CD4-positive, alpha-beta T cell treated with Interleukin-4 for 1 hour (primary cell): ENCODE results near the gene HSPA12A.

Experiments used
- DNase-seq, 2 donors: peaks; one replicate each; pipeline ENCODE4 v3.0.0-alpha.2; 2020 to 2022

HSPA12A gene

DNA sequence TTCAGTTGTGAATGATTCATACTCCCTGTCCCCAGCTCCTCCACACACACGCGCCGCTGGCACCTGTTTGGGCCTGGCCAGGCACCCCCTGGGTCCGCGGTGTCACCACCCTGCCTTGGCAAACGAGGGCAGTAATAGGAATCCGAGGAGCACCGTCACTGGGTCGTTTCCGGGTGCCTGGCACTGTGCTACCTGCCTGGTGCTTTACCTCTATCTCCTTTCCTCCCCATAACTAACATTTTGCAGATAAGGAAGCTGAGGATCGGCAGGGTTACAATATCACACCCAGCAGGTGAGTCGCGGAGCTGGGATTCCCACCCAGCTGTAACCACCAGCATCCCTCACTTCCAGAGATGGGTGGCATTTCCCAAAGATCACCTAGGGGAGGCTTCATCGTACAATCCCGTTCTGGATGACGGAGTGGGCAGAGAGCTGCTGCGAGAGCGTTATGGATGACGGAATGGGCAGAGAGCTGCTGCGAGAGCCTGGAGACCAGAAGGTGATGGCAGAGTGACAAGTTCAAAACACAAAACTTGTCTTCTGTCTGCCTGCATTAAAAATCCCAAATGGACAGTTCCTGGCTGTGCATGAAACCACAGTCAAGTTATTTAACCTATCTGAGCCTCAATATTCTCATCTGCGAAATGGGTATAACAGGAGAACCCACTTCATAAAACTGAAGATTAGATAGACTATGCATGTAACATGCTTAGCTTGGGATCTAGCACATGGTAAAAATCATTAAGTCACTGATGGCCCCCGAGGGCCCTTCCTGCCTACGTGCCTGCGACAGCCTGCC lies 1.1 kb upstream of the HSPA12A start:
- DNase-seq: no peak

DNA sequence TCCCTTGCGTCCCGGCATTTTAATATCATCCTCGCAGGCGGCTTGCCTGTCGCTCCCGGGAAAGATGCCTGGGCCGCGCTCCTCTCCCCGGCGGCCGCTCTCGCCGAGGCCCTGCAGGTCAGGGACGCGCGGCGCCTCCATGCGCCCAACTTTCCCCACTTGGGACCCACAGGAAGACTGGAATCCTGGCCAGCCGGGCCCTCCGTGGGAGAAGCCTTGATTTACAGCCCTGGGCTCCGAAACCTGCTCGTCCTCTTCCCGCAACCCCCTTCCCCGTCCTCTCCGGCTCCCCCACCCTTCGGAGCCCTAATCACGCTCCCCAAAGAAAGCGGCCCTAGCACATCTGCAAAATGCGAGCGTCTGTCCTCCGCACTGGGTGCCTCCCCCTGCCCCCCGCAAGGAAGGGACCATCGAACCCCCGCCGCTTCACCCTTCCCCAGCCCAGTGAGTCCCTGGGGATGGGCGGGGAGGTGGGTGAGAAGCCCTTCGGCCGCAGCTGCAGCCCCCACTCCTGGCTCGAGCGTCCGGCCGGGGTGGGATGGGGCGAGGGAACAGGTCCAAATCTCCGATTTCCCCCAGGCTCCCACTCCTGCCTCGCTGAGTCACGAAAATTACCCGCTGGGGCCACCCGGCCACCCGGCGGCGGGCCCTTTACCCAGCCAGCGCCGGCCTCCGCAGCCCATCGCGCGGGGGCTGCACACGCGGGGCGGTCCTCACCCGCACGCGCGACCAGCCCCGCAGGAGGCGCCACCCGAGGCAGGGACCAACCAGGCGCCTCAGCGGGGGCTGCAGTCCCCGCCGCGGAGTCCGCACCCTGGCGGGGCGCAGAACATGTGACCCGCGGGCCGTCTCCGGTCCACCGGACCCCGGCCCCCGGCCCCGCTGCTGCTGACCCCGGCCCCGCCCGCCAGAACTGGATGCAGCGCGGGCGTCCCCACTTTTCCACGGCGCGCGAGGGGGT lies 695 bp downstream of the HSPA12A start:
- DNase-seq: no peak

DNA sequence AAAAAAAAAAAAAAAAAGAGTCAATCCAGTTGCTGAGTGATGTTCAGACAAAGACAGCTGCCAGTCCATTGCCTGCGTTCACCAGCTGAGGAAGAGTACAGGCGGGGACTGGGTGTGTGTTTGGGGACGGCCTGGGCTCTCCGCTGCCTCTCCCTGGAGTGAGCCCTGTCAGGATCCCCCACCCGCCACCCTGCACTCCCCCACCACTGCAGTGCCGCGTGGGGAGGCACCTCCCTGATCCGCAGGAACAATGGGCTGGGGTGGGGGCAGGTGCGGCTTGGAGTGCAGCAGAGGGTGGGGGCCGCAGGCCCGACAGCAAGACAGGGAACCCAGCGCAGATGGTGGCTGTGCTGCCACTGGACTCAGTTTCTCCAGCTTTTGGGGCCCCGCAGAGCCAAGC lies 1.4 kb downstream of the HSPA12A start:
- DNase-seq: no peak

DNA sequence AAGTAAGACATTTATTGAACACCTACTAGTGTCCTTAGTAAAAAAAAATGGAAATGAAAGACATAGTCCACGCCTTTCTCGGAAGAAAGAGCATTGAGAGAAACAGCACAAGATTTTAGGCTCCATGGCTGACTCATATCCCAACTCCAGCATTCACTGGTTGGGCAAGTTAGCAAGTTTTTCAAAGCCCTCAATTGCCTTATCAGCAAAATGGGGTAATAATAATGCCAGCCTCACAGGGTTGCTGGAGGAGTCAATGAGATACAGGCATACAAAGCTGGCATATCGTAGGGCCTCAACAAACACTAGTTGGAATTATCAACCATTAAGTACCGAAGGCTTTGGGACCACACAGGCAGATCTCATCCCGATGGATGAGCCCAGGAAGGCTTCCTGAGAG lies 4.0 kb downstream of the HSPA12A start:
- DNase-seq: no peak

DNA sequence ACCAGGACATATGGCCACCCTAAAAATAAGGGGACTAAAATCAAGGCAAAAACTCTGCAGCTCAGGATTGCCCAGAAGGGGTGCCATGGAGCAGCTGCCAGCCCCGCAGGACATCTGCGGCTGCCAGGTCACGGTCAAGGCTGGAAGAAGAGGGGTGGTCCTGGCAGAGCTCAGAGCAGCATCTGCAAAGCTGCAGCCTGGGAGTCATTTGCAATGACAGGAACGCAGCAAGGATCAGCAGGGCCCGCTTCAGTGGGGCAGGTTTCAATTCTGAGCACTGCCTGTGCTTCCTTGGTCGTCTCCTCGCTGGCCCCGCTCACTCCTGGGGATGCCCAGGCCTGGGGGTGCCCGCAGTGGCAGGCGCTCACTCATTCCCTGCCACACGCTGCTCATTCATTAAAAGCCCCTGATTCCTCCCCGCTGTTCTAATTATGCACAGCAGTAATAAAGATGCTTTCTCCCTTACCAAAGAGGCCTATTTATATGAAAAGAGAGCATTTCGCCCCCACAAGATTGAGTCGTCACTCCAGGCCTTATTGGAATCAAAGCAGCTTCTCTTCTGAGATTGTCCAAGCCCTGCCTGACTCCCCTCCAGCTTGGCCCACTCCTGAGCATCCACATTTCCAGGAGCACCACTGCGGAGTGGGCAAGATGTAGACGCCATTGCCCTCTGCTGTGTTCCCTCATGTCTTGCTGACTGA lies 4.6 kb downstream of the HSPA12A start:
- DNase-seq: no peak

DNA sequence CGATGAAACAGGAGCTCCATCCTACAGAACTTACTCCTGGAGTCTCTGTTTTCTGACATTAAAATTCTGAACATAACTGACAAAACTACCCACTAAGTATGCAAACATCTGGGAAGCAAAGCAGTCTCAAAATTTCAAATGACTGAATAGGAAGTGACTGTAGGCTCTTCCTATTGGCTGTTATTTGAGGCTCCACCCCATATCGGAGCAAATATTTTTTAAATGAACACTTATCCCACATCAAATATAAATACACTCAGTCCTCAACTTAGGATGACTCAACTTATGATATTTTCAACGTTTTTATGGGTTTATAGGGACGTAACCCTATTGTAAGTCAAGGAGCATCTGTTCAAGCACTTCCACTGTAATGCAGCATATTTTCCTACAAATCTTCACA lies 8.8 kb downstream of the HSPA12A start:
- DNase-seq: no peak

DNA sequence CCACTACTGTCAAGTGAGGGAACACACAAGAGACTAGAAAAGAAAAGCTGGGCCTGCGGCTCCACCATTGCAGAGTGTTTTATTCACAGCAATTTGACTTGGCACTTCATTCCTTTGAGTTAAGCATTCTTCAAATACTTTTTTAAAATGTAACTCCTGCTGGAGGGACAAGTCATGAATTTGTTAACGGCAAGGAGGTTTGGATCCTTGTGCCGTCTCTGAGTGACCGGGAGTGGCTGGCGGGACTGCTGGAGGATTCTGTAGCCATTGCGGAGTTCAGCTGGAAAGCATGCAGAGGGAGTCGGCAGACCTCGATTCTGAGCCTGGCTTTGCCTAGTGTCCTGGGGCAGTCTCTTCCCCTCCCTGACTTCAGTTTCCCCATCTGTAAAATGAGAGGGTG lies 9.8 kb downstream of the HSPA12A start:
- DNase-seq: no peak

DNA sequence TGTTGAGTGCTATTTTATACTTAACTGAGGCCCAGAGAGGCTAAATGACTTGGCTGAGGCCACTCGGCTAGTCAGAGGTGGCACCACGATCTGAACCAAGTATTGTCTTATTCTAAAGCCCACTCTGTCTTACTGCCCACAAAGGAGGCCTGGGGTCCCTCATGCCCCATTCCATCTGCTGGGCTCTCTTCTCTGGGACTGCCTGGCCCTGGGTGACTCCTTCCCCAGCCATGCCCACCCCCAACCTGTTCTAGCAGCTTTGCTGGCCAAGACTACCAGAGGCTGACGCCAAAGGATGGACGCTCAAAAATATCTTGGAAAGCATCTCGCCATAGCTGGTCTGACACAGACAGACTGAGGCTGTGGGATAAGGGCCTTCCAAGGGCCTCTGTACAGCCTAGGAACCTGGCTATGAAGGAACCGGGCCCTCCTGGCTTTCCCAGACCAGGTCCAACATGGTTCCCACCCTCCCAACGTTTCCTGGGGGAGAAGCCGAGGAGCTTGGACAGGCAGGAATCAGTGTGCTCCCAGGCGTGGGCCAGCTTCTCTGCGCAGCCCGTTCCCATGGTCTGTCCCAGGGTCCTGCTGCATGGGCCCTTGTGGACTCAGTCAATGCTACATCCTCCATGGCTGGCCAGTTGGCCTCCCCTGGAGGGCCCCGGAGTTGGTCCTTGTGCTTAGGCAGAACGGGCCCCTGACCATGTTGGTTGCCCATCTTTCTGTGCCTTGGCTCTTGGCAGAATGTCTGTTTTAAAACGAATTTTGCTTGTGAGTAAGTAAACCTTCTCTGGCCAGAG lies 11.7 kb downstream of the HSPA12A start:
- DNase-seq: no peak

DNA sequence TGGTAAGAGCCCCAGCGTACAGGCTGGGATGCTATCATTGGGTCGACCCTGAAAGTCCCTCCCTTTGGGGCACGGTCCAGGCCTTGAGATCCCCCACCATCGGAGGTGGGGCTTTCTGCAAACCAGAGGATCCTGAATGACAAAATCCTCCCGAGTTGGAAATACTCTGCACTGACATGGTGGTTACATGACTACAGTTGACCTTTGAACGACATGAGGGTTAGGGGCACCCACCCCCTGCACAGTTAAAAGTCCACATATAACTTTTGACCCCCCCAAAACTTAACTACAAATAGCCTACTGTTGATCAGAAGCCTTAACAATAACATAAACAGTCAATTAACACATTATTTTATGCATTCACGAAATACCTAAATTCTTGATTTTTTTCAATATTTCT lies 13.1 kb downstream of the HSPA12A start:
- DNase-seq: no peak

DNA sequence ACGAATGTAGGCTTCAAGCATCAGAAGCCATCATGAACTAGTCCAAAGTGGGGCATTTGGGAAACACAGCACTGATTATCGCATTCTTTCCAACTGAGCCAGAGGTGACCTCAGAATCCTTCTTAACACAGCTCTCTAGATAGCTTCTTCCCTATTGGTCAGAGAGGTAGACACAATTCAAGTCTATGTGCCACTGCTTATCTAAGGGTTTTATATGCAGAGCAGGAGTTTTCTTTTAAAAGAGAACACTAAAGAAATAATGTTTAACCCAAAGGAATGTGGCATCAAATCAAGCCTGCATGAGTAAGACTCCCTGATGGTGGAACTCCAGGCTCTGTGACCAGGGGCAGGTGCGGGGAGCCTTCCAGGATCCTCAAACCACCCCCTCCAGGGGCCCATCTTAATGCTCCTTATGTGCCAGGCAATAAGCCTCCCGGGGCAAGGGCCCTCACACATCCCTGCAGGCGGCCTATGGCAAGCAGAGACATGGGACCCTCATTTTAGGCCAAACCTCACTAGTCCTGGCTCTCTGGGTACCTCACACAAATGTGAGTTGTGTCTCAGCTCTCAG lies 13.8 kb downstream of the HSPA12A start:
- no peak for DNase-seq

DNA sequence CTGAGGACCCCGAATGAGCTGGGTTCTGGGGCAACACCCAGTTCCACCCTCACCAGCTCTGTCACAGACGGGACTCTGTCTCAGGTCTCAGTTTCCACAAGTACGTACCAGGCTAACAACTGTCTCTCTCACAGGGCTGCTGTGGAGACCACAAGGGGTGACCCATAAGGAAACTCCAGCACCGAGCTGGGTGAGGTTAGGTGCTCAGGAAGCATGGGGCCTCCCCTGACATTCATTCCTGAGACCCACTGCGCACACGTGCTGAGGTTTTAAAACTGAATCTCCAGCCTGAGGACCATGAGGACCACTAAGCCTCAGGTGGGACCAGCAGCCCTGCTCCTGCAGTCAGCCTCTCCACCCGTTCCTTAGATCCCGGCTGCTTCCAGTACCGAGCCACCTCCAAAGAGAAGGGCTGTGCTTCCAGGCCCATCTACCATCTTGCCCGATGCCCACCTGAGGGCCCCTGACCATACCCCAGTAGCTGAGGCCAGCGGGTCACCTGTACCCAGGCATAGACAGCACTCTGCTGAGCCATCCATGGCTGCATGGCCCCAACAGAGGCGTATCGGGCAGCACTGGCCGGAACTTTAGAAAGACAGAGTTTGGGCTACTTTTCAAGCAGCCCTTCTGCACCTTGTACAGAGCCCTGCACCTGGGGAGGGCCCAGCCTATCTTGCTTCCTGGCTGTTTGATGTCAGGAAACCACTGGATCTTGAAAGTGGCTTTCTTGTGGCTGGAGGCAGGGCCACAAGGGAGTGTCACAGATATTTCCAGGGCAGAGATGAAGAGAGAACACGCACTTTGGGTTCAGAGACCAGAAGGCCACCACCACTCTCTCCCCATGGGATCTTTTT lies 18.7 kb downstream of the HSPA12A start:
- DNase-seq: peak; percentile 52 to 71

DNA sequence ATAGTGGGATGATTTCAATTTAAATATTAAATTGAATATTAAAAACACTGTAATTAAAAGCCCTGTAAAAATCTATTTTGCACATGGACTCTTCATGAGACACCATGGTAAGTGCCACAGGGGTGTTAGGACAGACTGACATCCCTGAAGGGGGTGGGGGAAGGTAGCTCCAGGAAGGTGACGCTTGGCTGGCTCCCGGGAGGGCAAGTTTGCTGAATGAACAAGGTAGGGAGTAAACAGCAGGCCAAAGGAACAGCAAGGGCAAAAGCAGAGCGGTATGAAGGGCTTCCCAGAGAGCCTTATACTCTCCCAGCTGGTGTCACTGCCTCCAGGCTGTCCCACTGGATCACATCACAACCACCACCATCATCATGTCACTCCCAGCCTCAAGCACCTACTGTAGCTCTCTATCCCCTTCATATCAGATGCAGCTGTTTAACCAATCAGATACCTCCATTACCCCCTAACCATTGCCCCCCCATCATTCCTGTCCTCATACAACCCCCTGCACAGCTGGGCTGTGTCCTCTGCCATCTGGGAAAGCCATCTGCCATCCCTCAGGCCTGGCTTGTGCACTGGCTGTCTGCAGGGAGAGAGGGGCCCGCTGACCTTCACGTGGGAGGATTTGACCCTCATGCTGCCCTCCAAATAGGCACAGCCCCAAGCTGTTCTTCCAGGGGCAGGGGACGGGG lies 19.5 kb downstream of the HSPA12A start:
- DNase-seq: no peak

DNA sequence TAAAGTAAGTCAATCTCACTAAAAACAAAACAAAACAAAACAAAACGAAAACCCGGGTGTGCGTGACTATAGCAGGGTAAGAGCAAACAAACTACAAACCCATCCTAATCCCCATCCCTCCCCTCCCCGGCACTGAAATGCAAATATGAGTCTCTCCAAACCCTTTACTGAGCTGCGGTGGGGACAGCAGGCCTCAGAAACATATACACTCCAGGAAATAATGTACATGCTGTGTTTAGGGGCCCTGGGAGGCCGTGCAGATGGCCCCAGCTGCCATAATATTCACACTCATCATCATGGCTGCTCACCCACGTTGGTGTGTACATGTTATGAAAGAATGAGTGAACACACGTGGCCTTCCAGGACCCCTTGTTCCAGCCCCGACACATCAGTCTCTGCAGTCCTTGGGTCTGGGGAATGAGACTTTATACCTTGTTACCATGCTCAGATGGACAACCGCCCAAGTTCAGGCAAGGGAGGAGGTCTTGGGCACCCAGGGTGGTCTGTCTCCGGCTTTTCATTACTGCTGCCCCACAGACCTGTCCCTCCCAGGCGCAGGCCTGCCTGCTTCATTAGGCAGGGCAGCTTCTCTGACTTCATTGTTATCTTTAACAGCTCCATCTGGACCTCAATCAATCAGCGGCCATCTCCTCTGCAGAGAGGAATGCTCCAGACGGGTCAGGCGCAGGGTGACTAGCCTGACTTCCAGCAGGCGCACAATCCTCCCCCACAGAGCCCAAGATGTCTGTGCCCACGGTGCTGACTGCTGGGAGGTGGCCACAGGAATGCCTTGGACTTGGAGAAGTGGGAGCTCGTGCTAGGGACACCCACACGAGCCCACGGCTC lies 20.6 kb downstream of the HSPA12A start:
- DNase-seq: no peak

DNA sequence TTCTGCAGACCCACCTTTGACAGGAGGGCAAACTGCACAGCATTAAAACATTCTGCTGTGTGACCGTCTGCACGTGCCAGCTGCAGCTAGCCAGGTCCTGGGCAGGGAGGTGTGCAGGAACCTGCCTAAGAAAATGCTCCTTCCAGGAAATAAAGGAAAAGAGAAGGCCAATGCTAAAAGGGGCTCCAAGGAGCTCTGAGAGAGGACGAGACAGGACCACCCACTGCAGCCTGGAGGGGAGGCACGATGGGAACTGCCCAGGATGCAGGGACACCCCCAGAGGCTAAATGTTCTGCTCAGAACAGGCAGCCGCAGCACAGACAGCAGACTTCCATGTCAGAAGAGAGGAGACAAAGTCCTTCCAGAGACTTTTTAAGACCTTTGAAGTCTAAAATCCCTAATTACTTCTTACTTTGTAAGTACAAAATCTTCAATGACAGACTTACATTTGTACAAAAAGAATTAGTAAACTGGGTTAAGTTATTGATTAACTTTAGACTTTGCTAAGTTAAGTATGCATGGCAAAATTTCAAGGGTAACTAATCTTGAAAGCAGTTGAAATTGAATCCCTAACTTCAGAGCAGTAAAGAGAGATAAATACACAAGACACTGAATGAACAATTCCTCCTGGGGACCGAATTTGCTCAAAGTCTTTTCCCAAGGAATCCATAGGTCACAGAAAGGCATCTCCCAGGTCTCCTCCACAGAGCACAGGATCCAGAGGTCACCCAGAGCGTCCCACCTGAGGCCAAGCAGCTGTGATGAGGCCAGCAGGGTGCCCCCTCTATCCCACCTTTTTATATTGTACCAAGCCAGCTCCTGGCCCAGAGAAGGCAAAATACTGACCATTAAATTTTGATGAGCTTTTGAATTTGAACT lies 21.5 kb downstream of the HSPA12A start:
- DNase-seq: no peak

DNA sequence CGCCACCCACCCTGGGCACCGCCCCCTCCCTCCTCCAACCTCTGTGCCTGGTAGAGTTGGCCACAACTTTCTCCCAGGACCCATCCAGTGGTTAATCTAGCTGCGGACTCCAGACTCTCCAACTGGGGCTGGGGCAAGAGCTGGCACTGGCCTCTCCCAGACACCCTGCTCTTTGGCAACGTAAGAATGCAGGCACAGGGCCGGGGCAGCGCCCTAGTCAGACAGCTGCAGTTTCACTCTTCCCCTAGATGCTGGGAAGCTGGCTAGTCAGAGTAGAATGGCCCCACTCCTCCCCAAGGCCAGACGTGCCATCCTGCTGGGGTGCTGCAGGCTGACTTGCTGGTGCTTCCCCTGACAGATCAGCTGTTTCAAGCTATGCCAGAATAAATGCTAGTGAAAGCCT lies 22.1 kb downstream of the HSPA12A start:
- DNase-seq: no peak

DNA sequence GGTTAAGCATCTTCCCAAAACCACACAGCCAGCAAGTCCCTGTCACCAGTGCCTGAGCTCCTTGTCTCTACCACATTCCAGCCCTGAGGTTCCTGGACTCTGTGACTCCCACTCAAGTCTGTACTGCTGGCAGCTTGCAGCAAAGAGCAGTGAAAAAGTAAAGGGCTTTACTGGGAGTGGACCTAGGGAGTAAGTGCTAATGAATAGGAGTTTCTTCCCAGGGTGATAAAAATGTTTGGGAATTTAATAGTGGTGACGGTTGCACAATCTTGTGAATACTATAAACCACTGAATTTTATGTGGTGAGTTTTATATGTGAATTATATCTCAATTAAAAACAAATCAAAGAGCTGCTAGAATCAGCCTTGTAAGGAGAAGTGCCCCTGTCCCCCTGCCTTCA lies 22.6 kb downstream of the HSPA12A start:
- DNase-seq: no peak

DNA sequence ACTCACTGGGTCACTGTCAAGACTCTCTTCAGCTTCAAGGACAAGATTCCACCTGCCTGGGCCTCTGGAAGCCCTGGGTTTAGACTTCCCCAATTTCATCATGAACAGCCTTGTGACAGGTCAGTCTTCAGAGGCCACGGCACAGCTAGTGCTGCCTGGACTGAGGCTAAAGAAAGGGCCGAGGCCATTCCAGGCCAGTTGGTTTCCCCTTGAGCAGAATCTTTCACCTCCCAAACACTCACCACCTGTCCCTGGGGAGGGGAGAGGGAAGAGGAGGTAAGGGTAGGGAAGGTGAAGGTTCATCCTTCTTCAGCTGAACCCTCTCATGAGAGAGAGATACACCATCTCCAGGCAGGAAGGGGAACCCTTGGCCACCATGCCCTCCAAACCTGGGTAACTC lies 24.3 kb downstream of the HSPA12A start:
- DNase-seq: no peak

DNA sequence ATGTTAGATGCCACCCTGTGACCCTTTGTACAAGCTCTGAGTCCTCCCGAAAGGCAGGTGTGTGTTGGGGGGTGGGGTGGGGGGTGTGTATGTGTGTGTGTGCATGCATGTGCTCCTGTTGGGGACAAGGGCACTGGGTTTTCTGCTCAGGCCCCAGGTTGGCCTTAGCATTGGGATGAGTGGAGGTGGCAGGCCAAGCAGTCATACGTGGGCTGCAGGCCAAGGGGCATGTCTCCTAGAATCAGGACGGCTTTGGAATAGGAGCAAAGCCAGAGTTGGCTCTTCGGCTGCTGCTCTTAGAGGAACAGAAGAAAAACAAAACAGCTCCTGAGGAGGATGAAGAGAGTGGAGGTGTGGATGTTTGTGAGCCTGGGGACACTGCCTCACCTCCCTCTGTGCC lies 26.0 kb downstream of the HSPA12A start:
- DNase-seq: no peak
